ENCODE results near the gene SLIRP.
A peak's percentile ranks its signal among the peaks of the same experiment; 100 is the strongest.

The SLIRP gene

DNA sequence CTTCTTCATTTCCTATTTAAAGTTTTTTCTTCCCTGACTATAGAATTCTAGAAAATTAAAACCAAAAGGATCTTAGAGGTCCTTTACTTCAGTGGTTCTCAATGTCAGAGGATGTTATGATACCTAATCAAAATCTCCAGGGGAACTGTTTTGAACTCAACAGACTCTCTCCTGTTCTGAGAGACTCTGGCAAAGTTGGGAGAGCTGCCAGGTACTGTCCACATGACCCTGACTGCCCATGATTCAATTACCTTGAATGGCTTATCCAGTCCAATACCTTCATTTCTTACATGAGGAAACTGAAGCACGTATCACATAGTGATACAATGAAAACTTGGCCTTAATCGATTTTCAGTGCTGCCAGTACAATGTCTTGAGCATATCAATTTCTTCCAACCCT is 16.6 kb upstream of the SLIRP start:
- Histone ChIP-seq H3K36me3 (ENCODE audit: control insufficient read depth in 2 of 2, insufficient read depth in 1 of 2, low read length in 2 of 2) (peaks cover 19 to 50% of the 10 kb centered on the region in 2 experiments; a peak in 2 of 3 replicates), H3K4me3 (ENCODE audit: low read depth, low read length) (no peak overlapping the region), H3K27ac (ENCODE audit: extremely low read depth, low read depth, low read length) (no peak overlapping the region), H3K9me3 (ENCODE audit: control insufficient read depth, insufficient read depth, low read depth, low read length) (no peaks in the 10 kb centered on the region), H3K4me1 (ENCODE audit: control insufficient read depth, insufficient read depth, low read length) (no peaks in the 10 kb centered on the region)
- CTCF ChIA-PET = interaction anchor here (0.9 kb wide), 1 partner anchor 15 kb away, joined by 3 read pairs; no protein-coding TSS in a partner anchor
- POLR2A ChIA-PET = interaction anchor here (0.6 kb wide), 1 partner anchor 27 kb away, joined by 3 read pairs; no protein-coding TSS in a partner anchor
- TF ChIP-seq ZNF416 (tag by site-specific recombination; IDR thresholded peaks at IDR 0.05) (no peak), ZSCAN30 (tag by site-specific recombination; IDR thresholded peaks at IDR 0.05) (no peak), PRDM1 (tag by site-specific recombination; IDR thresholded peaks at IDR 0.05) (no peak), ZFP69B (tag by site-specific recombination; IDR thresholded peaks at IDR 0.05) (no peak), ZNF514 (tag by site-specific recombination; IDR thresholded peaks at IDR 0.05) (no peak), ZNF768 (tag by site-specific recombination; IDR thresholded peaks at IDR 0.05) (no peak), ZNF571 (tag by site-specific recombination; IDR thresholded peaks at IDR 0.05) (no peak), IKZF3 (tag by site-specific recombination; IDR thresholded peaks at IDR 0.05) (no peak), ZNF221 (tag by site-specific recombination; IDR thresholded peaks at IDR 0.05; ENCODE audit: borderline replicate concordance) (no peak), ZNF112 (tag by site-specific recombination; IDR thresholded peaks at IDR 0.05) (no peak), ZNF830 (tag by site-specific recombination; IDR thresholded peaks at IDR 0.05; ENCODE audit: low read depth) (no peak), EGR2 (tag by site-specific recombination; IDR thresholded peaks at IDR 0.05; ENCODE audit: low read depth) (no peak), ZNF311 (tag by site-specific recombination; IDR thresholded peaks at IDR 0.05; ENCODE audit: borderline replicate concordance) (no peak), ZNF473 (tag by site-specific recombination; IDR thresholded peaks at IDR 0.05) (no peak), ZNF530 (tag by site-specific recombination; IDR thresholded peaks at IDR 0.05; ENCODE audit: low read depth) (no peak)
- TF ChIP-seq, protein P1, sequence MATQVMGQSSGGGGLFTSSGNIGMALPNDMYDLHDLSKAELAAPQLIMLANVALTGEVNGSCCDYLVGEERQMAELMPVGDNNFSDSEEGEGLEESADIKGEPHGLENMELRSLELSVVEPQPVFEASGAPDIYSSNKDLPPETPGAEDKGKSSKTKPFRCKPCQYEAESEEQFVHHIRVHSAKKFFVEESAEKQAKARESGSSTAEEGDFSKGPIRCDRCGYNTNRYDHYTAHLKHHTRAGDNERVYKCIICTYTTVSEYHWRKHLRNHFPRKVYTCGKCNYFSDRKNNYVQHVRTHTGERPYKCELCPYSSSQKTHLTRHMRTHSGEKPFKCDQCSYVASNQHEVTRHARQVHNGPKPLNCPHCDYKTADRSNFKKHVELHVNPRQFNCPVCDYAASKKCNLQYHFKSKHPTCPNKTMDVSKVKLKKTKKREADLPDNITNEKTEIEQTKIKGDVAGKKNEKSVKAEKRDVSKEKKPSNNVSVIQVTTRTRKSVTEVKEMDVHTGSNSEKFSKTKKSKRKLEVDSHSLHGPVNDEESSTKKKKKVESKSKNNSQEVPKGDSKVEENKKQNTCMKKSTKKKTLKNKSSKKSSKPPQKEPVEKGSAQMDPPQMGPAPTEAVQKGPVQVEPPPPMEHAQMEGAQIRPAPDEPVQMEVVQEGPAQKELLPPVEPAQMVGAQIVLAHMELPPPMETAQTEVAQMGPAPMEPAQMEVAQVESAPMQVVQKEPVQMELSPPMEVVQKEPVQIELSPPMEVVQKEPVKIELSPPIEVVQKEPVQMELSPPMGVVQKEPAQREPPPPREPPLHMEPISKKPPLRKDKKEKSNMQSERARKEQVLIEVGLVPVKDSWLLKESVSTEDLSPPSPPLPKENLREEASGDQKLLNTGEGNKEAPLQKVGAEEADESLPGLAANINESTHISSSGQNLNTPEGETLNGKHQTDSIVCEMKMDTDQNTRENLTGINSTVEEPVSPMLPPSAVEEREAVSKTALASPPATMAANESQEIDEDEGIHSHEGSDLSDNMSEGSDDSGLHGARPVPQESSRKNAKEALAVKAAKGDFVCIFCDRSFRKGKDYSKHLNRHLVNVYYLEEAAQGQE (tag by site-specific recombination; IDR thresholded peaks at IDR 0.05) = no peak
- TF ChIP-seq, protein P2, sequence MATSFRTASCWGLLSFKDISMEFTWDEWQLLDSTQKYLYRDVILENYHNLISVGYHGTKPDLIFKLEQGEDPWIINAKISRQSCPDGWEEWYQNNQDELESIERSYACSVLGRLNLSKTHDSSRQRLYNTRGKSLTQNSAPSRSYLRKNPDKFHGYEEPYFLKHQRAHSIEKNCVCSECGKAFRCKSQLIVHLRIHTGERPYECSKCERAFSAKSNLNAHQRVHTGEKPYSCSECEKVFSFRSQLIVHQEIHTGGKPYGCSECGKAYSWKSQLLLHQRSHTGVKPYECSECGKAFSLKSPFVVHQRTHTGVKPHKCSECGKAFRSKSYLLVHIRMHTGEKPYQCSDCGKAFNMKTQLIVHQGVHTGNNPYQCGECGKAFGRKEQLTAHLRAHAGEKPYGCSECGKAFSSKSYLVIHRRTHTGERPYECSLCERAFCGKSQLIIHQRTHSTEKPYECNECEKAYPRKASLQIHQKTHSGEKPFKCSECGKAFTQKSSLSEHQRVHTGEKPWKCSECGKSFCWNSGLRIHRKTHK (tag by site-specific recombination; IDR thresholded peaks at IDR 0.05) = no peak
- TF ChIP-seq, protein P3, sequence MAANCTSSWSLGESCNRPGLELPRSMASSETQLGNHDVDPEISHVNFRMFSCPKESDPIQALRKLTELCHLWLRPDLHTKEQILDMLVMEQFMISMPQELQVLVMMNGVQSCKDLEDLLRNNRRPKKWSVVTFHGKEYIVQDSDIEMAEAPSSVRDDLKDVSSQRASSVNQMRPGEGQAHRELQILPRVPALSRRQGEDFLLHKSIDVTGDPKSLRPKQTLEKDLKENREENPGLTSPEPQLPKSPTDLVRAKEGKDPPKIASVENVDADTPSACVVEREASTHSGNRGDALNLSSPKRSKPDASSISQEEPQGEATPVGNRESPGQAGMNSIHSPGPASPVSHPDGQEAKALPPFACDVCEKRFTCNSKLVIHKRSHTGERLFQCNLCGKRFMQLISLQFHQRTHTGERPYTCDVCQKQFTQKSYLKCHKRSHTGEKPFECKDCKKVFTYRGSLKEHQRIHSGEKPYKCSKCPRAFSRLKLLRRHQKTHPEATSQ (tag by site-specific recombination; IDR thresholded peaks at IDR 0.05) = no peak

DNA sequence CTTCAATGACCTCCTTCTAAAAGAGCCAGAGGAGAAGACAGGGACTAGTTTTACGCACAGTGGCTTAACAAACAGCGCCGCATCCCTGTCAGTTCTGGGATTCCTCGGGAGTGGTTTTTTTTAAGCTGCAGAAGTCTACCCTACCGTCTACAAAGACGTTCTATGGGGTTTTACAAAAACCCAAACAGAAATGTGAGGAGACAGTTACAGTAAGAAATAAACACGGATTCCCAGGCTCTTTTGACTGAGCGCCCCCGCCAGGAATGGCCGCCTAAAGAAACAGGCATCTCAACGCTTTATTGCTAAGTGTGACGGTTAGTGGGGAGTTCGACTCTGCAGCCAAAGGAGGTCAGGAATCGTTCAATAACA is 564 bp upstream of the SLIRP start:
- ChIA-PET CTCF (interaction anchor here (1.8 kb wide), 1 partner anchor 249 kb away, joined by 6 read pairs; the partner anchor contains the start of gene AHSA1), POLR2A (no interaction called here)
- peak overlapping the region; percentile 56 for H3K27ac ChIP-seq (ENCODE audit: extremely low read depth, low read depth, low read length)
- no peaks in the 10 kb centered on the region for H3K9me3 ChIP-seq (ENCODE audit: control insufficient read depth, insufficient read depth, low read depth, low read length)
- peaks cover 8% of the 10 kb centered on the region for H3K4me1 ChIP-seq (ENCODE audit: control insufficient read depth, insufficient read depth, low read length)
- H3K4me3 ChIP-seq (ENCODE audit: low read depth, low read length) = peak overlapping the region; percentile 95
- H3K36me3 ChIP-seq (ENCODE audit: control insufficient read depth in 2 of 2, insufficient read depth in 1 of 2, low read length in 2 of 2) = peaks cover 43 to 52% of the 10 kb centered on the region in 2 experiments
- TF ChIP-seq ZBTB20 (tag by site-specific recombination; IDR thresholded peaks at IDR 0.05) (peak; percentile 37), ZNF354C (tag by site-specific recombination; IDR thresholded peaks at IDR 0.05; ENCODE audit: borderline replicate concordance, low read depth) (no peak), ZNF660 (tag by site-specific recombination; IDR thresholded peaks at IDR 0.05) (no peak), IKZF3 (tag by site-specific recombination; IDR thresholded peaks at IDR 0.05) (no peak), ZBTB48 (tag by site-specific recombination; IDR thresholded peaks at IDR 0.05) (no peak), ZNF221 (tag by site-specific recombination; IDR thresholded peaks at IDR 0.05; ENCODE audit: borderline replicate concordance) (no peak), GFI1B (tag by site-specific recombination; IDR thresholded peaks at IDR 0.05) (no peak), ZNF654 (tag by site-specific recombination; IDR thresholded peaks at IDR 0.05; ENCODE audit: low read depth) (0 out of 2 replicates have a peak, but pooled peaks have one; percentile 11), ZFHX2 (tag by site-specific recombination; conservative IDR thresholded peaks at IDR 0.05) (no peak), ZNF24 (tag by site-specific recombination; IDR thresholded peaks at IDR 0.05) (no peak), ZNF610 (tag by site-specific recombination; IDR thresholded peaks at IDR 0.05; ENCODE audit: borderline replicate concordance) (no peak)
- TF ChIP-seq, protein P1 (tag by site-specific recombination; IDR thresholded peaks at IDR 0.05) = no peak

Data from HEK293 (cell line).